ENCODE data around the gene CRACR2B. TPM values are rescaled to one million over a fixed set of nuclear protein-coding genes. Genes with fewer than 3 reads are reported as not detected.

The CRACR2B gene
- total and polyA plus RNA-seq, 2 of the 8 experiments (the other 6 are each of a cell fraction or from before 2014, with no cell fraction given), result 18.2 to 26.4 TPM

Small RNA genes lying within 50 kb of the gene (small RNA-seq; reads per million reads assigned to genes)
- not detected for gene SNORA52 (ENCODE audit: insufficient read depth)

Other genes with a start within 250 kb of the CRACR2B start
- gene IRF7, start 212.0 kb upstream of the CRACR2B start, total RNA-seq (2021; fragmentation: NEBNext Ultra II Directional; extraction: Animal tissue kit (Norgen Biotek cat#: 25700)), result 9.4 and 9.6 TPM in 2 replicates
- 9.1 and 12.8 TPM in 2 replicates for gene IRF7, start 212.0 kb upstream of the CRACR2B start, polyA plus RNA-seq (2011; rRNA removed)
- 0.11 TPM in 1 of 2 replicates, not detected in the other for gene CDHR5, start 203.0 kb upstream of the CRACR2B start, total RNA-seq (2021; fragmentation: NEBNext Ultra II Directional; extraction: Animal tissue kit (Norgen Biotek cat#: 25700))
- 0.02 TPM in 1 of 2 replicates, not detected in the other for gene CDHR5, start 203.0 kb upstream of the CRACR2B start, polyA plus RNA-seq (2011; rRNA removed)
- 2.0 and 2.2 TPM in 2 replicates for gene SCT, start 200.7 kb upstream of the CRACR2B start, total RNA-seq (2021; fragmentation: NEBNext Ultra II Directional; extraction: Animal tissue kit (Norgen Biotek cat#: 25700))
- 1.7 and 3.7 TPM in 2 replicates for gene SCT, start 200.7 kb upstream of the CRACR2B start, polyA plus RNA-seq (2011; rRNA removed)
- gene DRD4, start 190.7 kb upstream of the CRACR2B start, total RNA-seq (2021; fragmentation: NEBNext Ultra II Directional; extraction: Animal tissue kit (Norgen Biotek cat#: 25700)), result 3.3 and 3.4 TPM in 2 replicates
- gene DRD4, start 190.7 kb upstream of the CRACR2B start, polyA plus RNA-seq (2011; rRNA removed), result 4.9 and 9.7 TPM in 2 replicates
- gene DEAF1, start 132.7 kb upstream of the CRACR2B start, total RNA-seq (2021; fragmentation: NEBNext Ultra II Directional; extraction: Animal tissue kit (Norgen Biotek cat#: 25700)), result 53.7 and 58.4 TPM in 2 replicates
- 47.3 and 64.7 TPM in 2 replicates for gene DEAF1, start 132.7 kb upstream of the CRACR2B start, polyA plus RNA-seq (2011; rRNA removed)
- gene TMEM80, start 132.1 kb upstream of the CRACR2B start, total RNA-seq (2021; fragmentation: NEBNext Ultra II Directional; extraction: Animal tissue kit (Norgen Biotek cat#: 25700)), result 7.3 and 8.0 TPM in 2 replicates
- 16.3 and 21.4 TPM in 2 replicates for gene TMEM80, start 132.1 kb upstream of the CRACR2B start, polyA plus RNA-seq (2011; rRNA removed)
- 38.5 and 44.3 TPM in 2 replicates for gene EPS8L2, start 121.7 kb upstream of the CRACR2B start, total RNA-seq (2021; fragmentation: NEBNext Ultra II Directional; extraction: Animal tissue kit (Norgen Biotek cat#: 25700))
- 57.0 and 65.3 TPM in 2 replicates for gene EPS8L2, start 121.7 kb upstream of the CRACR2B start, polyA plus RNA-seq (2011; rRNA removed)
- gene TALDO1, start 80.5 kb upstream of the CRACR2B start, total RNA-seq (2021; fragmentation: NEBNext Ultra II Directional; extraction: Animal tissue kit (Norgen Biotek cat#: 25700)), result 302 and 308 TPM in 2 replicates
- 265 and 293 TPM in 2 replicates for gene TALDO1, start 80.5 kb upstream of the CRACR2B start, polyA plus RNA-seq (2011; rRNA removed)
- 47.5 and 54.9 TPM in 2 replicates for gene GATD1, start 50.4 kb upstream of the CRACR2B start, total RNA-seq (2021; fragmentation: NEBNext Ultra II Directional; extraction: Animal tissue kit (Norgen Biotek cat#: 25700))
- gene GATD1, start 50.4 kb upstream of the CRACR2B start, polyA plus RNA-seq (2011; rRNA removed), result 54.8 and 101 TPM in 2 replicates
- gene CEND1, start 37.8 kb upstream of the CRACR2B start, total RNA-seq (2021; fragmentation: NEBNext Ultra II Directional; extraction: Animal tissue kit (Norgen Biotek cat#: 25700)), result 5.0 and 5.7 TPM in 2 replicates
- 0.82 and 1.3 TPM in 2 replicates for gene CEND1, start 37.8 kb upstream of the CRACR2B start, polyA plus RNA-seq (2011; rRNA removed)
- 48.0 and 54.3 TPM in 2 replicates for gene SLC25A22, start 29.6 kb upstream of the CRACR2B start, total RNA-seq (2021; fragmentation: NEBNext Ultra II Directional; extraction: Animal tissue kit (Norgen Biotek cat#: 25700))
- gene SLC25A22, start 29.6 kb upstream of the CRACR2B start, polyA plus RNA-seq (2011; rRNA removed), result 31.5 and 52.0 TPM in 2 replicates
- gene PIDD1, start 22.7 kb upstream of the CRACR2B start, total RNA-seq (2021; fragmentation: NEBNext Ultra II Directional; extraction: Animal tissue kit (Norgen Biotek cat#: 25700)), result 18.9 and 24.9 TPM in 2 replicates
- 26.1 and 51.4 TPM in 2 replicates for gene PIDD1, start 22.7 kb upstream of the CRACR2B start, polyA plus RNA-seq (2011; rRNA removed)
- 2,084 and 2,106 TPM in 2 replicates for gene RPLP2, start 18.0 kb upstream of the CRACR2B start, total RNA-seq (2021; fragmentation: NEBNext Ultra II Directional; extraction: Animal tissue kit (Norgen Biotek cat#: 25700))
- gene RPLP2, start 18.0 kb upstream of the CRACR2B start, polyA plus RNA-seq (2011; rRNA removed), result 1,789 and 2,639 TPM in 2 replicates
- 62.1 and 62.2 TPM in 2 replicates for gene PNPLA2, start 9.0 kb upstream of the CRACR2B start, total RNA-seq (2021; fragmentation: NEBNext Ultra II Directional; extraction: Animal tissue kit (Norgen Biotek cat#: 25700))
- gene PNPLA2, start 9.0 kb upstream of the CRACR2B start, polyA plus RNA-seq (2011; rRNA removed), result 30.9 and 63.7 TPM in 2 replicates
- gene CD151, start 5.0 kb downstream of the CRACR2B start, total RNA-seq (2021; fragmentation: NEBNext Ultra II Directional; extraction: Animal tissue kit (Norgen Biotek cat#: 25700)), result 93.4 and 101 TPM in 2 replicates
- 212 and 257 TPM in 2 replicates for gene CD151, start 5.0 kb downstream of the CRACR2B start, polyA plus RNA-seq (2011; rRNA removed)
- 151 and 167 TPM in 2 replicates for gene POLR2L, start 14.6 kb downstream of the CRACR2B start, total RNA-seq (2021; fragmentation: NEBNext Ultra II Directional; extraction: Animal tissue kit (Norgen Biotek cat#: 25700))
- gene POLR2L, start 14.6 kb downstream of the CRACR2B start, polyA plus RNA-seq (2011; rRNA removed), result 140 and 142 TPM in 2 replicates
- 74.1 and 75.8 TPM in 2 replicates for gene TSPAN4, start 14.9 kb downstream of the CRACR2B start, total RNA-seq (2021; fragmentation: NEBNext Ultra II Directional; extraction: Animal tissue kit (Norgen Biotek cat#: 25700))
- gene TSPAN4, start 14.9 kb downstream of the CRACR2B start, polyA plus RNA-seq (2011; rRNA removed), result 145 and 217 TPM in 2 replicates
- gene CHID1, start 82.9 kb downstream of the CRACR2B start, total RNA-seq (2021; fragmentation: NEBNext Ultra II Directional; extraction: Animal tissue kit (Norgen Biotek cat#: 25700)), result 78.9 and 81.2 TPM in 2 replicates
- gene CHID1, start 82.9 kb downstream of the CRACR2B start, polyA plus RNA-seq (2011; rRNA removed), result 88.5 and 114 TPM in 2 replicates
- gene AP2A2, start 98.0 kb downstream of the CRACR2B start, total RNA-seq (2021; fragmentation: NEBNext Ultra II Directional; extraction: Animal tissue kit (Norgen Biotek cat#: 25700)), result 50.0 and 56.3 TPM in 2 replicates
- 65.0 and 70.0 TPM in 2 replicates for gene AP2A2, start 98.0 kb downstream of the CRACR2B start, polyA plus RNA-seq (2011; rRNA removed)
- not detected in 2 replicates for gene MUC6, start 208.8 kb downstream of the CRACR2B start, total RNA-seq (2021; fragmentation: NEBNext Ultra II Directional; extraction: Animal tissue kit (Norgen Biotek cat#: 25700))
- 0.09 TPM in 1 of 2 replicates, not detected in the other for gene MUC6, start 208.8 kb downstream of the CRACR2B start, polyA plus RNA-seq (2011; rRNA removed)
- gene MUC2, start 247.0 kb downstream of the CRACR2B start, total RNA-seq (2021; fragmentation: NEBNext Ultra II Directional; extraction: Animal tissue kit (Norgen Biotek cat#: 25700)), result not detected in 2 replicates
- not detected in 2 replicates for gene MUC2, start 247.0 kb downstream of the CRACR2B start, polyA plus RNA-seq (2011; rRNA removed)

All from H1 (cell line).